Measurements from ENCODE around the gene FOXA1.

FOXA1 gene

DNA sequence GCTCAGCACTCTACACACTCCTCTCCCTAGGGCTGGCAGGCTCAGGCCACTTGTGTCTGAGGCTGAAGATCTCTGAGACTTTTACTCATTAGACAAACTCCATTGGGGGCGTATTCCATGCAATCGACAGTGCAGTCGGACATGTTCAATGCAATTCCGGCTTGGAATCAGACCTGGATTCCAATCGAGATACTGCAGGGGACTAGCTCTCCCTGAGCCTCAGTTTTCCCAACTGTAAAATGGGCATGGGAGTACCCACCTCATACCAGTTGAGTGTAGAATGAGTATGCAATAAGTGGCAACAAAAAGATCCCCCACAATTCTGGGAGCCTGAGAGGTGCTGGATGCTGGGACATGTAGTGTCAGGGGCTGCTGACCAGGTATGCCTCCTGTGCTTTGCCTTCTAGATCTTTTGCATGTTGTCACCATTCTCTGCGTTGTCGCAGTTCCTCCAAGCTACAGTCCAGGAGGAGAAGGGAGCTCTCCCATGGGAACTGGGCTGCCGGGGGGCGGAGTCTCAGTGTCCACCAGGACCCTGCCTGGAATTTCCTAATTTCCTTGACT lies 8.7 kb upstream of the FOXA1 start (continued):
- TF ChIP-seq KLF17 (tag by site-specific recombination; IDR thresholded peaks at IDR 0.05) (no peak), ZNF394 (tag by site-specific recombination; IDR thresholded peaks at IDR 0.05; ENCODE audit: borderline replicate concordance) (no peak)

DNA sequence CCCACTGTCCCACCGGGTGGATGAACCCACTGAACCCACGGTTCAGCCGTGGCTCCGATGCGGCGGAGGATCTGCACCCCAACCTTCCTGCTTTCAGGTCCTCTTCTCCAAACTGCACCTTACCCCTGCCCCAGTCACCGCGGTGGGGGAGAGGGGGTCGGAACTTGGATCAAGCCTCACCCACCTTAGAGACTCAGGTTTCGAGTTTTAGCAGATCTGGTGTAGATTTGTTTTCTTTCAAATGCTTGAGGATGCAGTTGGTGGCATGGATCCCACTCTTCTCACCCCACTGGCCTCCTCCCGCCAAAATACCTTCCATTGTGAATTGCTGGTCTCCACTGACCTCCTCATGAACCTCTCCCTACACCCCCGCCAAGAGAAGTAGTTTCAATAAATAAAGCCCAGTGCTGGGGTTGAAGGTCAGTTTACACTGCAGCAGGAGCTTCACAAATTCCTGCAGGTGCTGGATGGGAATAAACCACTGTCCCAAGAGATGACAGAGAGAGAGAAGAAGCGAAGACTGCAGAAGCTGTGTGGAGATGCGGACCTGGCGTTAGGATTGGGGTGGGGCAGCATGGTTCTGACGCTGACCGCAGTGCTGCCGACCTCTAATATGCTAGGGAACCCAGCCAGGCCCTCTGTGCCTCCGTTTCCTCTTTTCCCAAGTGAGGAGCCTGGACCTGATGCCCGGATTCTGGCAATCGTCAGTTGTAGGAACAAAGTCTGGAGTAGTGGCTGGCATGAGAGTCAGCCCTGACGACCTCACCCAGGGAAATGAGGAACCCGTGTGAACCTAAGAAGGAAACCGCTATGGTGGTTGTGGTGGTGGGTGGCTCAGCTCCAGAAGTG lies 7.8 kb upstream of the FOXA1 start:
- Histone ChIP-seq H3K4me1 (ENCODE audit: control insufficient read depth, insufficient read depth, low read length) (no peaks in the 10 kb centered on the region), H3K9me3 (ENCODE audit: control insufficient read depth, insufficient read depth, low read depth, low read length) (no peaks in the 10 kb centered on the region), H3K4me3 (ENCODE audit: low read depth, low read length) (no peak overlapping the region), H3K36me3 (ENCODE audit: control insufficient read depth in 2 of 2, insufficient read depth in 1 of 2, low read length in 2 of 2) (no peaks in the 10 kb centered on the region), H3K27ac (ENCODE audit: extremely low read depth, low read depth, low read length) (no peak overlapping the region)
- POLR2A ChIA-PET, result no interaction called here
- TF ChIP-seq ZFP41 (tag by site-specific recombination; IDR thresholded peaks at IDR 0.05; ENCODE audit: borderline replicate concordance) (no peak), ZNF600 (tag by site-specific recombination; IDR thresholded peaks at IDR 0.05) (no peak), HOXA7 (CRISPR knock-in tag; IDR thresholded peaks at IDR 0.05; ENCODE audit: borderline replicate concordance) (no peak), ZNF513 (tag by site-specific recombination; IDR thresholded peaks at IDR 0.05) (no peak), ZNF132 (tag by site-specific recombination; IDR thresholded peaks at IDR 0.05; ENCODE audit: borderline replicate concordance) (no peak), ZNF501 (tag by site-specific recombination; IDR thresholded peaks at IDR 0.05) (no peak), ZNF521 (tag by site-specific recombination; IDR thresholded peaks at IDR 0.05) (no peak)
- TF ChIP-seq, protein P1, sequence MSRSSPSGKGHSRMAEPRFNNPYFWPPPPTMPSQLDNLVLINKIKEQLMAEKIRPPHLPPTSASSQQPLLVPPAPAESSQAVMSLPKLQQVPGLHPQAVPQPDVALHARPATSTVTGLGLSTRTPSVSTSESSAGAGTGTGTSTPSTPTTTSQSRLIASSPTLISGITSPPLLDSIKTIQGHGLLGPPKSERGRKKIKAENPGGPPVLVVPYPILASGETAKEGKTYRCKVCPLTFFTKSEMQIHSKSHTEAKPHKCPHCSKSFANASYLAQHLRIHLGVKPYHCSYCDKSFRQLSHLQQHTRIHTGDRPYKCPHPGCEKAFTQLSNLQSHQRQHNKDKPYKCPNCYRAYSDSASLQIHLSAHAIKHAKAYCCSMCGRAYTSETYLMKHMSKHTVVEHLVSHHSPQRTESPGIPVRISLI (tag by site-specific recombination; IDR thresholded peaks at IDR 0.05), result no peak
- TF ChIP-seq, protein P2, sequence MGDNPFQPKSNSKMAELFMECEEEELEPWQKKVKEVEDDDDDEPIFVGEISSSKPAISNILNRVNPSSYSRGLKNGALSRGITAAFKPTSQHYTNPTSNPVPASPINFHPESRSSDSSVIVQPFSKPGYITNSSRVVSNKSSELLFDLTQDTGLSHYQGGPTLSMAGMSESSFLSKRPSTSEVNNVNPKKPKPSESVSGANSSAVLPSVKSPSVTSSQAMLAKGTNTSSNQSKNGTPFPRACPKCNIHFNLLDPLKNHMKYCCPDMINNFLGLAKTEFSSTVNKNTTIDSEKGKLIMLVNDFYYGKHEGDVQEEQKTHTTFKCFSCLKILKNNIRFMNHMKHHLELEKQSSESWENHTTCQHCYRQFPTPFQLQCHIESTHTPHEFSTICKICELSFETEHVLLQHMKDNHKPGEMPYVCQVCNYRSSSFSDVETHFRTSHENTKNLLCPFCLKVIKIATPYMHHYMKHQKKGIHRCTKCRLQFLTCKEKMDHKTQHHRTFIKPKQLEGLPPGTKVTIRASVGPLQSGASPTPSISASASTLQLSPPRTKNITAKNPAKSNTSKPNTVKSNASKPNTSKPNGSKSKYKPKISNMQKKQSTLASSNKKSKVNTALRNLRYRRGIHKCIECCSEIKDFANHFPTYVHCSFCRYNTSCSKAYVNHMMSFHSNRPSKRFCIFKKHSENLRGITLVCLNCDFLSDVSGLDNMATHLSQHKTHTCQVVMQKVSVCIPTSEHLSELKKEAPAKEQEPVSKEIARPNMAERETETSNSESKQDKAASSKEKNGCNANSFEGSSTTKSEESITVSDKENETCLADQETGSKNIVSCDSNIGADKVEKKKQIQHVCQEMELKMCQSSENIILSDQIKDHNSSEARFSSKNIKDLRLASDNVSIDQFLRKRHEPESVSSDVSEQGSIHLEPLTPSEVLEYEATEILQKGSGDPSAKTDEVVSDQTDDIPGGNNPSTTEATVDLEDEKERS (tag by site-specific recombination; IDR thresholded peaks at IDR 0.05), result no peak
- CTCF ChIA-PET, result no interaction called here

GRCh38 chr14:37601865-37602264 lies 6.8 kb upstream of the FOXA1 start:
- Histone ChIP-seq H3K27ac (ENCODE audit: extremely low read depth, low read depth, low read length) (no peak overlapping the region), H3K4me1 (ENCODE audit: control insufficient read depth, insufficient read depth, low read length) (no peaks in the 10 kb centered on the region), H3K9me3 (ENCODE audit: control insufficient read depth, insufficient read depth, low read depth, low read length) (no peaks in the 10 kb centered on the region), H3K4me3 (ENCODE audit: low read depth, low read length) (no peak overlapping the region), H3K36me3 (ENCODE audit: control insufficient read depth in 2 of 2, insufficient read depth in 1 of 2, low read length in 2 of 2) (no peaks in the 10 kb centered on the region)
- ChIA-PET CTCF (no interaction called here), POLR2A (no interaction called here)
- TF ChIP-seq SP2 (tag by site-specific recombination; IDR thresholded peaks at IDR 0.05), result no peak
- TF ChIP-seq, protein P3, sequence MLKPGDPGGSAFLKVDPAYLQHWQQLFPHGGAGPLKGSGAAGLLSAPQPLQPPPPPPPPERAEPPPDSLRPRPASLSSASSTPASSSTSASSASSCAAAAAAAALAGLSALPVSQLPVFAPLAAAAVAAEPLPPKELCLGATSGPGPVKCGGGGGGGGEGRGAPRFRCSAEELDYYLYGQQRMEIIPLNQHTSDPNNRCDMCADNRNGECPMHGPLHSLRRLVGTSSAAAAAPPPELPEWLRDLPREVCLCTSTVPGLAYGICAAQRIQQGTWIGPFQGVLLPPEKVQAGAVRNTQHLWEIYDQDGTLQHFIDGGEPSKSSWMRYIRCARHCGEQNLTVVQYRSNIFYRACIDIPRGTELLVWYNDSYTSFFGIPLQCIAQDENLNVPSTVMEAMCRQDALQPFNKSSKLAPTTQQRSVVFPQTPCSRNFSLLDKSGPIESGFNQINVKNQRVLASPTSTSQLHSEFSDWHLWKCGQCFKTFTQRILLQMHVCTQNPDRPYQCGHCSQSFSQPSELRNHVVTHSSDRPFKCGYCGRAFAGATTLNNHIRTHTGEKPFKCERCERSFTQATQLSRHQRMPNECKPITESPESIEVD (tag by site-specific recombination; IDR thresholded peaks at IDR 0.05), result no peak
- no peak for TF ChIP-seq ZNF549 (tag by site-specific recombination; IDR thresholded peaks at IDR 0.05)
